HCT116 (cell line): ENCODE data around the gene DRAM1. TPM values are rescaled to one million over a fixed set of nuclear protein-coding genes. Genes with fewer than 3 reads are reported as not detected.

Experiments used
- ATAC-seq: fragments of 200-7000 bp; cut with Tn5 transposase; 2 replicates; pipeline ENCODE4 v1.9.1; 2020; ENCODE audit warnings: mild to moderate bottlenecking, moderate library complexity
- BruUV-seq: library from RNA; stranded (reverse); fragments of 400-500 nt; replicated peaks from 2 replicates; lab custom pipeline; 2021; lab: Mats Ljungman, UMichigan
- CTCF ChIA-PET: fragments of 300-600 bp; sonication (Branson Sonifier 250); formaldehyde crosslinking; loops from one replicate; lab custom pipeline; 2021; ENCODE audit warnings: antibody characterized with exemption; lab: Charles Lee
- POLR2A ChIA-PET: fragments of 300-600, 350-600 bp; sonication (Branson Sonifier 250); formaldehyde crosslinking; loops from one replicate; lab custom pipeline; 2021; ENCODE audit warnings: antibody characterized with exemption; lab: Charles Lee
- RAD21 ChIA-PET, 2 experiments: fragments of 300-600 bp; sonication (Branson Sonifier 250); formaldehyde crosslinking; loops; one replicate each; lab custom pipeline; 2023; ENCODE audit warnings: low total read pairs in 2 of 2; ENCODE audit not compliant: uncharacterized antibody in 2 of 2, unreplicated experiment in 2 of 2, low non-redundant PET in 1 of 2; lab: Charles Lee
- DNase-seq: peaks from one replicate; pipeline ENCODE4 v3.0.0-alpha.2; 2010; ENCODE audit warnings: low read depth, low spot score
- H2AFZ ChIP-seq: fragments of 200-600 bp; shearing (Covaris generic), sonication (generic); 2 replicates; pipeline ENCODE4 v1.6.1; 2017; ENCODE audit warnings: low read depth, mixed run types, mixed read lengths, antibody characterized with exemption, low read length; ENCODE audit not compliant: poor library complexity, severe bottlenecking
- H3K27ac ChIP-seq: 2 replicates; pipeline ENCODE4 v1.5.1; 2012; ENCODE audit warnings: low read depth, low read length
- H3K27me3 ChIP-seq: fragments of 200-600 bp; sonication (generic); 2 replicates; pipeline ENCODE4 v1.6.1; 2016; ENCODE audit warnings: mixed run types, low read length, mixed read lengths; ENCODE audit not compliant: insufficient read depth
- H3K36me3 ChIP-seq, 2 experiments: fragments of 200-500 bp in 1 of 2; fragments of 200-600 bp in 1 of 2; sonication (Bioruptor generic) in 1 of 2; sonication (generic) in 1 of 2; 2 replicates each; pipeline versions ENCODE4 v1.5.1 to v1.6.1; 2014 to 2016; ENCODE audit warnings: low read length in 2 of 2, inconsistent platforms in 1 of 2, mixed read lengths in 1 of 2, mixed run types in 1 of 2; ENCODE audit not compliant: insufficient read depth in 2 of 2, control insufficient read depth in 1 of 2
- H3K4me1 ChIP-seq, 2 experiments: fragments of 200-600 bp in 1 of 2; sonication (generic) in 1 of 2; 2 replicates each; pipeline versions ENCODE4 v1.5.1 to v1.6.1; 2012 to 2017; ENCODE audit warnings: low read length in 2 of 2, inconsistent platforms in 1 of 2, mild to moderate bottlenecking in 1 of 2, mixed read lengths in 1 of 2, mixed run types in 1 of 2, moderate library complexity in 1 of 2; ENCODE audit not compliant: insufficient read depth in 2 of 2, control insufficient read depth in 1 of 2
- H3K4me2 ChIP-seq: fragments of 200-600 bp; sonication (generic); 2 replicates; pipeline ENCODE4 v1.6.1; 2017; ENCODE audit warnings: mixed run types, low read length, mixed read lengths
- H3K4me3 ChIP-seq, 2 experiments: fragments of 200-600 bp in 1 of 2; sonication (generic) in 1 of 2; replicated peaks in 1 of 2; 2 replicates each; pipeline ENCODE4 v1.5.1; 2011 to 2016; ENCODE audit warnings: low read length in 2 of 2, control low read depth in 1 of 2, low read depth in 1 of 2, mild to moderate bottlenecking in 1 of 2, mixed read lengths in 1 of 2, mixed run types in 1 of 2
- H3K79me2 ChIP-seq: fragments of 200-600 bp; sonication (generic); 2 replicates; pipeline ENCODE4 v1.6.1; 2017; ENCODE audit warnings: mild to moderate bottlenecking, mixed run types, low read length, moderate library complexity, mixed read lengths; ENCODE audit not compliant: insufficient read depth
- H3K9ac ChIP-seq: fragments of 200-600 bp; sonication (generic); 2 replicates; pipeline ENCODE4 v1.6.1; 2016; ENCODE audit warnings: low read length, mixed read lengths
- H3K9me2 ChIP-seq: fragments of 200-600 bp; sonication (generic), shearing (Covaris generic); 2 replicates; pipeline ENCODE4 v1.6.1; 2017; ENCODE audit warnings: mixed run types, mild to moderate bottlenecking, moderate library complexity; ENCODE audit not compliant: insufficient read depth
- H3K9me3 ChIP-seq, 2 experiments: fragments of 200-500 bp in 1 of 2; fragments of 200-600 bp in 1 of 2; sonication (Bioruptor generic) in 1 of 2; sonication (generic) in 1 of 2; 2 replicates each; pipeline ENCODE4 v1.6.1; 2014 to 2017; ENCODE audit warnings: low read length in 2 of 2, mixed read lengths in 2 of 2, inconsistent platforms in 1 of 2, low read depth in 1 of 2, mild to moderate bottlenecking in 1 of 2, mixed run types in 1 of 2, moderate library complexity in 1 of 2; ENCODE audit not compliant: control insufficient read depth in 1 of 2, insufficient read depth in 1 of 2
- H4K20me1 ChIP-seq: fragments of 200-600 bp; sonication (generic), shearing (Covaris generic); 2 replicates; pipeline ENCODE4 v1.6.1; 2017; ENCODE audit warnings: mixed run types, mild to moderate bottlenecking, moderate library complexity; ENCODE audit not compliant: insufficient read depth
- ATF3 ChIP-seq: IDR thresholded peaks from 2 replicates; pipeline ENCODE4 v1.6.1; 2012
- CBX3 ChIP-seq: IDR thresholded peaks from 2 replicates; pipeline ENCODE4 v1.6.1; 2012; ENCODE audit warnings: low read depth
- CTCF ChIP-seq, 3 experiments: fragments of 200-600 bp in 1 of 3; sonication (generic) in 1 of 3; IDR thresholded peaks in 2 of 3; conservative IDR thresholded peaks in 1 of 3; 2 replicates each; pipeline ENCODE4 v1.5.1; 2012 to 2017; ENCODE audit warnings: low read depth in 2 of 3, low read length in 2 of 3, antibody characterized with exemption in 1 of 3, borderline replicate concordance in 1 of 3, control low read depth in 1 of 3, mild to moderate bottlenecking in 1 of 3, mixed read lengths in 1 of 3, mixed run types in 1 of 3, moderate library complexity in 1 of 3; ENCODE audit not compliant: insufficient read depth in 1 of 3
- ELF1 ChIP-seq: IDR thresholded peaks from 2 replicates; pipeline ENCODE4 v1.6.1; 2012; ENCODE audit warnings: low read depth, borderline replicate concordance
- EZH2phosphoT487 ChIP-seq: fragments of 200-600 bp; IDR thresholded peaks from 2 replicates; pipeline ENCODE4 v1.6.1; 2018; ENCODE audit warnings: antibody characterized with exemption, borderline replicate concordance
- FOSL1 ChIP-seq: IDR thresholded peaks from 2 replicates; pipeline ENCODE4 v1.6.1; 2012; ENCODE audit warnings: low read depth
- JUND ChIP-seq: IDR thresholded peaks from 2 replicates; pipeline ENCODE4 v1.6.1; 2012
- MAX ChIP-seq: IDR thresholded peaks from 2 replicates; pipeline ENCODE4 v1.6.1; 2012
- POLR2A ChIP-seq: IDR thresholded peaks from 2 replicates; pipeline ENCODE4 v1.7.0; 2011; ENCODE audit warnings: borderline replicate concordance; ENCODE audit not compliant: insufficient read depth, insufficient read length; ENCODE audit errors: extremely low read depth
- POLR2AphosphoS5 ChIP-seq: IDR thresholded peaks from 2 replicates; pipeline ENCODE4 v1.6.1; 2011; ENCODE audit warnings: mild to moderate bottlenecking, low read depth, low read length, moderate library complexity
- REST ChIP-seq: IDR thresholded peaks from 2 replicates; pipeline ENCODE4 v1.6.1; 2012; ENCODE audit warnings: low read depth
- SIN3A ChIP-seq: IDR thresholded peaks from 2 replicates; pipeline ENCODE4 v1.6.1; 2012; ENCODE audit warnings: low read depth
- SRF ChIP-seq: IDR thresholded peaks from 2 replicates; pipeline ENCODE4 v1.6.1; 2012; ENCODE audit warnings: low read depth
- TCF7L2 ChIP-seq: IDR thresholded peaks from 2 replicates; pipeline ENCODE4 v1.7.0; 2011; ENCODE audit warnings: borderline replicate concordance, inconsistent platforms; ENCODE audit not compliant: insufficient read depth, insufficient read length; ENCODE audit errors: extremely low read depth
- ZBTB33 ChIP-seq: IDR thresholded peaks from 2 replicates; pipeline ENCODE4 v1.6.1; 2011; ENCODE audit warnings: mild to moderate bottlenecking, low read length, moderate library complexity; ENCODE audit not compliant: insufficient replicate concordance; ENCODE audit errors: extremely low read depth
- ZNF274 ChIP-seq: fragments of 200-500 bp; sonication (Bioruptor generic); IDR thresholded peaks from 2 replicates; pipeline ENCODE4 v1.6.1; 2014; ENCODE audit warnings: mild to moderate bottlenecking, low read depth, low read length, inconsistent platforms
- intact Hi-C: fragments of 100-400 bp; cut with micrococcal nuclease; formaldehyde crosslinking; loops from 2 replicates; pipeline ENCODE4 v1.10.0; 2022
- total RNA-seq: library from RNA; stranded (reverse); gene quantifications from one replicate; pipeline ENCODE4 v1.2.1, GENCODE V29; 2021; ENCODE audit not compliant: unreplicated experiment

Gene DRAM1
- total RNA-seq, 1 experiment from 2014 or later, result 20.3 TPM

DNA sequence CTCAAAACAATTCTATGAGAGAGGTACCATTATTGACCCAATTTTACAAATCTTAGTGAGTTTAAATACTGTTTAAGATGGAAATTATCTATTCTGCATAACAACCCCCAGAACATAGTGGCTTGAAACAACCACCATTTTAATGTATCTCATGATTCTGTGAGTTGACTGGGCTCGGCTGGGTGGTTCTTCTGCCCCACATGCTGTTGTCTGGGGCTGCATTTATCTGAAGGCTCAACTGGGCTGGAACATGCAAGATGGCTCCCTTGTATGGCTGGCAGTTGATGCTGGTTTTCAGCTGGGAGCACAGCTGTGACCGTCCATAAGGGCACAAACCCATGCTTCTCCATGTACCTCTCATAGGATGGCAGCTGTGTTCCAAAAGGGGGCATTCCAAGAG lies 82.2 kb downstream of the DRAM1 start:
- H3K9me3 ChIP-seq, result no peaks in the 10 kb centered on the region
- H4K20me1 ChIP-seq, result no peaks in the 10 kb centered on the region
- H2AFZ ChIP-seq, result no peak overlapping the region
- intact Hi-C loops, result no loop called here
- no peaks in the 10 kb centered on the region for H3K4me1 ChIP-seq
- H3K79me2 ChIP-seq, result no peaks in the 10 kb centered on the region
- TF ChIP-seq ATF3 (no peak), ZBTB33 (no peak), REST (no peak), CTCF (IDR thresholded peaks at IDR 0.05 in 2 of 3, conservative IDR thresholded peaks at IDR 0.05 in 1 of 3; ENCODE audit: borderline replicate concordance in 1 of 3, insufficient read depth in 1 of 3, low read depth in 2 of 3, low read length in 2 of 3) (no peak), JUND (no peak), TCF7L2 (no peak), ELF1 (no peak), MAX (no peak), POLR2AphosphoS5 (no peak), EZH2phosphoT487 (no peak), SIN3A (no peak), POLR2A (no peak), ZNF274 (no peak), CBX3 (no peak), SRF (no peak), FOSL1 (no peak)
- H3K36me3 ChIP-seq, result no peaks in the 10 kb centered on the region
- no peak overlapping the region for H3K27ac ChIP-seq
- no peaks in the 10 kb centered on the region for H3K9me2 ChIP-seq
- H3K9ac ChIP-seq, result no peak overlapping the region
- no peak overlapping the region for H3K4me3 ChIP-seq
- H3K4me2 ChIP-seq, result no peak overlapping the region
- ATAC-seq, result no peak
- no TSS peak for BruUV-seq
- no peak for DNase-seq
- CTCF ChIA-PET, result no interaction called here
- POLR2A ChIA-PET, result no interaction called here
- H3K27me3 ChIP-seq, result no peaks in the 10 kb centered on the region
- RAD21 ChIA-PET, result no interaction called here
